ENCODE data around the gene FLT1. TPM values are rescaled to one million over a fixed set of nuclear protein-coding genes. Genes with fewer than 3 reads are reported as not detected.

Gene FLT1
- total RNA-seq, 1 donor from 2014 or later: 0.47 TPM

DNA sequence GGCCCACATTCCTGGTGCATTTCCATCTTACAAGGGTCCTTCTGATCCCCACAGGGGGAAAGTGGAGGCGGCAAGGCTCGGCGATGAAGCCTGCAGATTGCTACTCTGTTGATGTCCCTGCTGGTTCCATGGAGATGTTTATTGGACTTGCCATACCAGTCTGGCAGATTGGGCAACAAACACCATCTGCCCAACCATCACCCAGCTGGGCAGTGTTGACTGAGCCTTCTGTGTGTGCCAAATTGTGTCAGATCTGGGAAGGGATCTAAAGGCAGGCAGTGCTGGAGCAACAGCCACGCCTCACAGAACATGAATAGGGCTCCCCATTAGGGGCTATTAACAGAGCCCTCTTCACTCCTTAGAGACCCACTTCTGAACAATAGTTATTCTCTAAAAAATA, 35.0 kb downstream of the FLT1 start:
- no peaks in the 10 kb centered on the region for H3K4me1 ChIP-seq
- no peak overlapping the region for H3K4me3 Mint-ChIP-seq
- H3K9ac ChIP-seq: no peak overlapping the region
- H3K27me3 Mint-ChIP-seq (ENCODE audit: insufficient read depth, low read depth): peaks cover 9% of the 10 kb centered on the region
- H3K27ac ChIP-seq: no peak overlapping the region
- H3K4me3 ChIP-seq: no peak overlapping the region
- no peaks in the 10 kb centered on the region for H3K36me3 Mint-ChIP-seq
- DNase-seq (ENCODE audit: low spot score): no peak
- H3K9me3 Mint-ChIP-seq: no peaks in the 10 kb centered on the region
- H3K36me3 ChIP-seq: no peaks in the 10 kb centered on the region
- H2AFZ ChIP-seq (replicated peaks): no peak overlapping the region
- H3F3A ChIP-seq (ENCODE audit: low read depth): no peaks in the 10 kb centered on the region
- no peaks in the 10 kb centered on the region for H3K9me3 ChIP-seq (ENCODE audit: low read depth)
- TF ChIP-seq, protein P1, sequence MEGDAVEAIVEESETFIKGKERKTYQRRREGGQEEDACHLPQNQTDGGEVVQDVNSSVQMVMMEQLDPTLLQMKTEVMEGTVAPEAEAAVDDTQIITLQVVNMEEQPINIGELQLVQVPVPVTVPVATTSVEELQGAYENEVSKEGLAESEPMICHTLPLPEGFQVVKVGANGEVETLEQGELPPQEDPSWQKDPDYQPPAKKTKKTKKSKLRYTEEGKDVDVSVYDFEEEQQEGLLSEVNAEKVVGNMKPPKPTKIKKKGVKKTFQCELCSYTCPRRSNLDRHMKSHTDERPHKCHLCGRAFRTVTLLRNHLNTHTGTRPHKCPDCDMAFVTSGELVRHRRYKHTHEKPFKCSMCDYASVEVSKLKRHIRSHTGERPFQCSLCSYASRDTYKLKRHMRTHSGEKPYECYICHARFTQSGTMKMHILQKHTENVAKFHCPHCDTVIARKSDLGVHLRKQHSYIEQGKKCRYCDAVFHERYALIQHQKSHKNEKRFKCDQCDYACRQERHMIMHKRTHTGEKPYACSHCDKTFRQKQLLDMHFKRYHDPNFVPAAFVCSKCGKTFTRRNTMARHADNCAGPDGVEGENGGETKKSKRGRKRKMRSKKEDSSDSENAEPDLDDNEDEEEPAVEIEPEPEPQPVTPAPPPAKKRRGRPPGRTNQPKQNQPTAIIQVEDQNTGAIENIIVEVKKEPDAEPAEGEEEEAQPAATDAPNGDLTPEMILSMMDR (IDR thresholded peaks at IDR 0.05): no peak
- no peak for TF ChIP-seq EZH2phosphoT487 (IDR thresholded peaks at IDR 0.05)
- no peak for TF ChIP-seq EZH2 (IDR thresholded peaks at IDR 0.05)
- no peaks in the 10 kb centered on the region for H4K20me1 ChIP-seq (ENCODE audit: low read depth)
- H3K4me1 Mint-ChIP-seq: no peaks in the 10 kb centered on the region
- H3K4me2 ChIP-seq: no peak overlapping the region
- no peaks in the 10 kb centered on the region for H3K27me3 ChIP-seq
- H3K79me2 ChIP-seq (ENCODE audit: low read depth): no peaks in the 10 kb centered on the region
- no peak overlapping the region for H3K27ac Mint-ChIP-seq

DNA sequence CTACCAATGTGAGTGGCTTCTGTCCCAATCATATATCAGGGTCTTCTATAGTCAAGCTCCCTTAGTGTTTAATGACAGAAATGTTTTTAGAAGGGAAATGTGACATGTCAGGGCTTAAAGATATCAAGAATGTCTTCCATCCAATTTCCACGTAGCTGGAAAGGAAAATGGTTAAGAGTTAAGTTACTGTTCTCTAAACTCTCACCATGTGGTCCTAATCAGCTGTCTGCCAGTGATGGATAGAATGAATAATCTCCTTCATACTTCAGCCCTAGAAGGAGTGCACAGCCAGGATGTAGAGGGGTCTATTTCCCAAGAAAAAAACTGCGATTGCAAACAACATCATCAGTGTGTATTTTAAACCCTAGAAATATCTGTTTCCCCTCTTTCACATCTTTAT, 36.3 kb downstream of the FLT1 start:
- Mint-ChIP-seq H3K27ac (no peak overlapping the region), H3K4me3 (no peak overlapping the region), H3K4me1 (no peaks in the 10 kb centered on the region), H3K9me3 (no peaks in the 10 kb centered on the region), H3K36me3 (no peaks in the 10 kb centered on the region), H3K27me3 (ENCODE audit: insufficient read depth, low read depth) (peaks cover 4% of the 10 kb centered on the region)
- no peaks in the 10 kb centered on the region for H3K79me2 ChIP-seq (ENCODE audit: low read depth)
- no peaks in the 10 kb centered on the region for H3F3A ChIP-seq (ENCODE audit: low read depth)
- H2AFZ ChIP-seq (replicated peaks): no peak overlapping the region
- no peak overlapping the region for H3K4me3 ChIP-seq
- no peak overlapping the region for H3K9ac ChIP-seq
- no peak for DNase-seq (ENCODE audit: low spot score)
- no peaks in the 10 kb centered on the region for H3K36me3 ChIP-seq
- H3K9me3 ChIP-seq (ENCODE audit: low read depth): no peaks in the 10 kb centered on the region
- no peaks in the 10 kb centered on the region for H3K4me1 ChIP-seq
- no peak overlapping the region for H3K4me2 ChIP-seq
- no peaks in the 10 kb centered on the region for H3K27me3 ChIP-seq
- TF ChIP-seq, protein P1 (IDR thresholded peaks at IDR 0.05): no peak
- TF ChIP-seq EZH2 (IDR thresholded peaks at IDR 0.05) (no peak), EZH2phosphoT487 (IDR thresholded peaks at IDR 0.05) (no peak)
- no peaks in the 10 kb centered on the region for H4K20me1 ChIP-seq (ENCODE audit: low read depth)
- no peak overlapping the region for H3K27ac ChIP-seq

DNA sequence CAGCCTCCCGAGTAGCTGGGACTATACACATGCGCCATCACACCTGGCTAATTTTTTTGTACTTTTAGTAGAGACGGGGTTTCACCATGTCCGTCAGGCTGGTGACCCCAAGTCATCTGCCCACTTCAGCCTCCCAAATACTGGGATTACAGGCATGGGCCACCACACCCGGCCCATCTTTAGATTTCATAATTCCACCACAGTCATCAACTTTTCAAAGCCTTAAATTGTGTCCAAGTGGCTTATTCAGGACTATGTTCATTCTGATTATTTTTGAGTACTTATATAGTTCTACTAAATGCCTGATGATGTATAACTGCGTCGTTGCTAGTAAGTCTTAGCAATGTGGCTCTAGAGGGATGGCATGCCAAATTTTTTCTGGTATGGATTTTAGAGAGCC, 36.9 kb downstream of the FLT1 start:
- H3K4me3 ChIP-seq: no peak overlapping the region
- no peaks in the 10 kb centered on the region for H3K4me1 ChIP-seq
- H3K27me3 ChIP-seq: no peaks in the 10 kb centered on the region
- Mint-ChIP-seq H3K4me3 (no peak overlapping the region), H3K4me1 (no peaks in the 10 kb centered on the region), H3K9me3 (no peaks in the 10 kb centered on the region), H3K27ac (no peak overlapping the region), H3K36me3 (no peaks in the 10 kb centered on the region), H3K27me3 (ENCODE audit: insufficient read depth, low read depth) (peaks cover 4% of the 10 kb centered on the region)
- no peaks in the 10 kb centered on the region for H3F3A ChIP-seq (ENCODE audit: low read depth)
- no peaks in the 10 kb centered on the region for H3K36me3 ChIP-seq
- no peak overlapping the region for H2AFZ ChIP-seq (replicated peaks)
- H3K79me2 ChIP-seq (ENCODE audit: low read depth): no peaks in the 10 kb centered on the region
- H3K27ac ChIP-seq: no peak overlapping the region
- DNase-seq (ENCODE audit: low spot score): no peak
- TF ChIP-seq EZH2 (IDR thresholded peaks at IDR 0.05): no peak
- TF ChIP-seq, protein P1 (IDR thresholded peaks at IDR 0.05): no peak
- TF ChIP-seq EZH2phosphoT487 (IDR thresholded peaks at IDR 0.05): no peak
- no peak overlapping the region for H3K4me2 ChIP-seq
- no peaks in the 10 kb centered on the region for H3K9me3 ChIP-seq (ENCODE audit: low read depth)
- H4K20me1 ChIP-seq (ENCODE audit: low read depth): no peaks in the 10 kb centered on the region
- H3K9ac ChIP-seq: no peak overlapping the region

Data from neural progenitor cell (in vitro differentiated cells).